GM18502 (cell line): ENCODE results near the gene ARL3.

ENCODE experiments used
- ATAC-seq: cut with Tn5 transposase; IDR thresholded peaks from one replicate; pipeline ENCODE4 v1.9.1; 2021; ENCODE audit warnings: mild to moderate bottlenecking; ENCODE audit not compliant: unreplicated experiment, poor library complexity

ARL3 gene

DNA sequence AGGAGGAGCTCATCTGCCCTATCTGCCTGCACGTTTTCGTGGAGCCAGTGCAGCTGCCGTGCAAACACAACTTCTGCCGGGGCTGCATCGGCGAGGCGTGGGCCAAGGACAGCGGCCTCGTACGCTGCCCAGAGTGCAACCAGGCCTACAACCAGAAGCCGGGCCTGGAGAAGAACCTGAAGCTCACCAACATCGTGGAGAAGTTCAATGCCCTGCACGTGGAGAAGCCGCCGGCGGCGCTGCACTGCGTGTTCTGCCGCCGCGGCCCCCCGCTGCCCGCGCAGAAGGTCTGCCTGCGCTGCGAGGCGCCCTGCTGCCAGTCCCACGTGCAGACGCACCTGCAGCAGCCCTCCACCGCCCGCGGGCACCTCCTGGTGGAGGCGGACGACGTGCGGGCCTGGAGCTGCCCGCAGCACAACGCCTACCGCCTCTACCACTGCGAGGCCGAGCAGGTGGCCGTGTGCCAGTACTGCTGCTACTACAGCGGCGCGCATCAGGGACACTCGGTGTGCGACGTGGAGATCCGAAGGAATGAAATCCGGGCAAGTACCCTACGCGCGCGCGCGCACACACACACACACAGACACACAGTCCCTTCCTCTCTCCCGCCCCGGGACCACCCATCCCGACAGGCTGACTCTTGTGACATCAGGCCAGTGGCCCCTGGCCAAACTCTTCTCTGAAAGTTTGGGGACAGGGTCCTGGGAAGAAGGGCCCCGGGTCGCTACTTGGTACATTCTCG is 69.4 kb downstream of the ARL3 start:
- no peak for ATAC-seq

DNA sequence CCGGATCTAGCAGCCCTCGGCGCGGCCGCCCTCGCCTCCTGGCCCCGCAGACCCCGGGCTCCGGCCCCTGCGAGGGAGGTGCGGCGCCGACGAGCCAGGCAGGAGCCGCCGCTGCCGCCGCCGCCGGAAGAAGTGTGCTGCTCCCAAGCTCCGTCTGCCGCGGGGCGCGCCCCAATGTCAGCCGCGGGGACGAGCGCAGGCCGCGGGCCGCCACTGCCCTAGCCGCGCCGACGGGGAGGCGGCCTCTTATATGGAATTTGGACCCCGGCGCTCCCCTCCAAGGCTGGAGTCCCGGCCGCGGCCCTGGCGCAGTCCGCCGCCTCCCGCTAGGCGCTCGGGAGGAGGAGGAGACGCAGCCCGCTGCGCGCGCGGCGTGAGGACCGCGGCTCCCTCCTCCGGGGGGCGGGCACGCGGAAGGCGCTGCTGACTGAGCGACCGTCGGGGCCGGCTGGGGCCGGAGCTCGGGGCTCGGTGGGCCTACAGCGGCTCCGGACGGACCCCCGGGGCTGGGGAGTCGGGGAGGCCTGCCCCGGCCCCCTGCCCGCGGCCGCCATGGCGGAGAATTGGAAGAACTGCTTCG is 70.0 kb downstream of the ARL3 start, which contains the start of gene TRIM8:
TSS of gene TRIM8 (plus strand) at position 414 of the 580 bp plus-strand sequence. CDS start at position 553, 139 bp downstream.
- no peak for ATAC-seq

DNA sequence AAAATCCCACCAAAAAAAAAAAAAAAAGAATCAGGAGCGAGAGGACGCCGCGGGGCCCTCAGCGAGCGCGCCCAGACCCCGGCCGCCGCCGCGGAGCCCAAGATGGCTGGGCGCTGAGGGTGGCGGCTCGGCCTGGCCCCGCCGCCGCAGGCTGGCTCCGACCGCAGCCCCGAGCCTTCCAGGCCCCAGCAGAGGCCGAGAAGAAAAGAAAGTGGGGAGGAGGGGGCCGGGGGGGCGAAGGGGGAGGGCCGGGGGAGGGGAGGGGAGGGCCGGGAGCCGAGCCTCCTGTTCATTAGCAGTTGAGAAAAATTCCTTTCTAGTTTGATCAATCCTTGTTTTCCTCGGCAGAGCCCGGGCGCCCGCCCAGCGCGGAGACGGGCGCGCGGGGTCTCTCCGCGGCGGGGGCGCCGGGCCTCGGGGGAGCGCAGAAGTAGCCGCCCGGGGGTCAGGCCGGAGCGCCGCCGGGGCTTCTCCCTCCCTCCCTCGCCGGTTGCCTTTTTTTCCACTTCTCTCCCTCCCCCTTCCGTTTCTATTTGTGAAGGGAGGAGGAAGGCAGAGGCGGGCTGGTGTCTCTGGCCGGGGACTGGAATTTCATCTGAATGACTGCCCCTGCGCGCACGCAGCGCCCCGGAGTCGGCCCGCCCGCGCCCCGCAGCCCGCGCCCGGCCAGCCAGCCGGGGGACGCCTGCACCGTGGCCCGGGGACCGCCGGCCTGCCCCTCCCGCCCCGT is 70.7 kb downstream of the ARL3 start:
- no peak for ATAC-seq

DNA sequence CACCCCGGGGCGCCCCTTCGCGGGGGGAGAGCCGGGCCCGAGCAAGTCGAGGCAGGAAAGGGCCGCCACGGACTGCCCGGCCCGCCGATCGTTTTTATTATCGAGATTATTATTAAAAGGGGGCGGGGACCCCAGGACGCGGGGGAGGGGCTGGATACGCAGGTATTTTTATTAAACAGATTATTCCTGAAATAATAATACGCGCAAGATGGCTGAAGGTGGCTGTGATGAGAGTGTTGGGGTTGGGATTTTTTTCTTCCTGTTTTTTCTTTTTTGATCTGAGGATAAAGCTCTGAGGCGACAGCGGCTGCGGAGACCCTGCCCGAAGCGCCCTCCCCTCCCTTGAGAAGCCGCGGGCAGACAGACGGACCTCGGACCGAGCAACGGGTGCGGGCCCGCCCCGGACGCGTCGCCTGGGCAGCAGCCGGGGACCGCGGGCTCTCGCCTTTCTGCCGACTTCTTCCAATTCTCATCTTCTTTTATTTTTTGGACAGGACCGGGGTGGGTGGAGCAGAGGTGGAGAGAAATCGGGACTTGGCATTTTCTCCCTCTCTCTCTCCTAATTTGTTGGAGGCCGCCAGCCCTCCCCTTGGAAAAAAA is 71.4 kb downstream of the ARL3 start:
- ATAC-seq = no peak

DNA sequence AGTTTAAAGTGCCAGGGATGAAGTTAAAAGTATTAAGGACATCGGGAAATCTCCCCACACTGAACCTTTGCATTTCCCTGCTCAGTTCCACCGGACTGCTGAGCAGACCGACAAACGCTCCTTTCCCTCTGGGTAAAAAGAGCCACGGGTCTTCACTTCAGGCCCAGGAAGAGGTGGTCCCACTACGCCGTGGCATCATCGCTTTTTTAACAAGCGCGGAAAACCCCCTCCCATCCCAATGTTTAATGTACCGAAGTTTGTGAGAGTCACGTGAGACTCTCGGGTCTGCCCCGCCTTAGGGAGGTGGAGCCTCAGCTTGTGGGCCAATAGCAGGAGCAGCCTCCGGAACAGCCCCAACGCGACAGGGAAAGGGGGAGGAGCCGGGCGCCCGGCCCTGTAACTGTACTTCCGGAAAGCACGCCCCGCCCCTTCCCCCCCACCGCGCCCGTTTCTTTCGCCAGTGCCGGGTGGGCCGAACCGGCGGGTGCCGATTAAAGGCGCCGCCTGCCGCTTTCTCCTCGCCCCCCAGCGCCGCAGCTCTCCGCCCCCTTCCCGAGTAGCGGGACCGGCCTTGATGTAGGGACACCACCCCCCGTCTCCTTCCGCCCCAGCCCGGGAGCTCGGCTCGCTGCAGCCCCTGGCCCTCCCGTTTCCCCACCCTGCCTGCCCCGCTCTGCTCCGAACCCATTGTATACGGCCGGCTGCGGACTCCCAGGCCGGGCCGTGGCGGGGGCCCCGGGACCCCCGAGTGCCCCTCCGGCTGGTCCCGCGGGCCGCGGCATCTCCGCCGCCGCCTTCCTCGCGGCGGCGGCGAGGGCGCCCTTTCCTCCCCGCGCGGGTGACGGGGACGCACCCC is 72.1 kb downstream of the ARL3 start:
- peak; percentile 55 for ATAC-seq

DNA sequence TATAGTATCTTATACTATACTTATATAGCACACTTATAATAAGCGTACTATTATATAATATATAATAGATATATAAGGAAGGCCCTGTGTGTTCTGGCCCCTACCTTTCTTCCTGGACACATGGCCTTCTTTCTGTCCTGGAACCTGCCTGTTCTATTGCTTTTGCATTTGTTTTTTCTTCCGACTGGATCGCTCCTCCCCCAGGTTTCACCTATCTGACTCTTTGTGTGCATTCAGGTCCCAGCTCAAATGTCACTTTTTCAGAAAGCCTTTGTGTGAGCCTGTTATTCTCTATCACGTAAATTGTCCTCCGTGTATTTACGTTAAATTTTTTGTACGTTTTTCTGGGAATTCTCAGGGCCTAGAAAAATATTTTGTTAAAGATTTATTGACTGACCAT is 72.8 kb downstream of the ARL3 start:
- no peak for ATAC-seq

DNA sequence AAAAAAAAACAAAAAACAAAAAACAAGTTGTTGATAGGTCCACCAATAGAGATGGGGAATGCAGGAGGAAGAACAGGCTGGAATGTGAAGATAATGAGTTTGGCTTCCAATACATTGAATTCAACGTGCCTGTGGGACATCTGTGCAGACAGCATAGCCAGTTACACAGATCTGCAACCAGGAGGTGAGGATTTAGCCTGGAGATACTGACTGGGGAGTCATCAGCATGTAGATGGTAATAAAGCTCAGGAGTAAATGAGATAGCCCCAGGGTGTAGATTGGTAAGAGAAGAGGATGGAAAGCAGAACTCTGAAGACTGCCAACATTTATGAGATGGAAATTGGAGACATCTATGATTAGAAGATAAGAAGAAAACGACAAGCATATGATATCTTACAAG is 74.7 kb downstream of the ARL3 start:
- ATAC-seq = no peak

DNA sequence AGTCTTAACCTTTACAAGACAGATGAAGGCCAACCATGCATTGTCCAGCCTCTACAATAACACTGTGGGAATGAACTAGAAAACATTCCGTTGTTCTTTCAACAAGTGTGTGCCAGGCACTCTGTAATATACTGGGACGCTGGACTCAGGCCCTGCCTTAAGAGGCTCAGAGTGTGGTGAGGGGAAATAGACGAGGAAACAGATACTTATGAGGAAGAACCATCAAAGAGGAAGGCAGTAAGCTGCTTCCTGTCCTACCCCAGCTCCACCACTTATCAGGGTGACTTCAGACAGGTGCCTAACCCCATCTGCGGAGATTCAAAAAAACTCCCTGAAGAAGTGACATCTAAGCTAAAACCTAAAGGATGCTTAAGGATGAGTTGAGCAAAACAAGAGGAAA is 78.8 kb downstream of the ARL3 start:
- ATAC-seq = no peak

DNA sequence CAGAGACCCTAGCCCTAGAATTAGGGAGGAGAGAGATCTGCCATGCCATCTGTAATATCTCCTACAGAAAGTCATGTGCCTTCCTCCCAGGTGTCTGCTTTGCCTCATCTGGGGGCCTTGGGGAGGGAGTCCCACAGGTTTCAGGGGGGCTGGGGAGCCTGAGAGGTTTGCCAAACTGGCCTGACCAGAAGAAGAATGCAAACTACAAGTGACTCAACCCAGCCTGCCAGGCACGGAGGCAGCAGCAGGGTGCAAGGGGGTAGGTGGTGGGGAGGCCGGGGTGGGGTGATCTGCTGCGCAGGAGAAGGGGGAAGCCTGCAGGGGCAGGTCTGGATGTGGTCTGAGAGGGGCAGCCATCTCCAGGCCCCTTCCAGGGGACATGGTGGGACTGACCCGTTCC is 79.5 kb downstream of the ARL3 start:
- no peak for ATAC-seq

DNA sequence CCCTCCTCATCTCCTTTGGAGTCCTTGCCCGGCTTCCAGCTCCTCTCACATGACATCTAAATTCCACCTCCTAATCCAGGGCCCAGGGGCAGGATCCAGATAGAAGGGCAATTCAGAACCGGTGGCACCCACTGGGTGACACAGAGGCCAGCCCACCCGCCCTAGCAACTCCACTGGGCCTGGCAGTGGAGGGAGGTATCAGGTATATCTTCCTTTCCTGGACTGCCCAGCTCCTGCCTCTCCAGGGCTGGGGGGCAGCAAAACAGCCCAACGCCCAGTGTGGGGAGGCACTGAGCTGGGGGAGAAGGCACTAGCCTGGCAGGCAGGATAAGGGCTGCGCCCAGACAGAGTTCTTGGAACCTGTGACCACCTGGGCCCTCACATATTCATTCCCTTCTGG is 80.3 kb downstream of the ARL3 start:
- no peak for ATAC-seq

DNA sequence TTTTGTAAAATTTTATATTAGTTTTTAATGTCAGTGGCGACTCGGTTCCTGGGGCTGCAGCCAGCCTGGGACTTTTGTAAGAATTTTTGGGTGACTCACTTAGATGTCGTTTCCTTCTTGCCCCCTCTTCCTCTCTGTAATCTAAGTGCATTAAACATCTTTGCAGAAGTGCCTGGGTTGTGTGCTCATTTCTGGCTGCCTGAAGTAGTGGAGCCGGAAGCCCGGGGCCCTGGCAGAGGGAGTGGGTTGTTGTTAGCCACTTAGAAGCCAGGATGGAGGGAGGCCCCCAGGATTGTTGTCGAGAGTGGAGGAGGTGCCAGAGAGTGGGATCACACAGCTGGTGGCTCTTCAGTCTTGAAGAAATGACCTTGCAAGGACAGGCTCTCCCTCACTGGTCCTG is 80.9 kb downstream of the ARL3 start:
- ATAC-seq = no peak

DNA sequence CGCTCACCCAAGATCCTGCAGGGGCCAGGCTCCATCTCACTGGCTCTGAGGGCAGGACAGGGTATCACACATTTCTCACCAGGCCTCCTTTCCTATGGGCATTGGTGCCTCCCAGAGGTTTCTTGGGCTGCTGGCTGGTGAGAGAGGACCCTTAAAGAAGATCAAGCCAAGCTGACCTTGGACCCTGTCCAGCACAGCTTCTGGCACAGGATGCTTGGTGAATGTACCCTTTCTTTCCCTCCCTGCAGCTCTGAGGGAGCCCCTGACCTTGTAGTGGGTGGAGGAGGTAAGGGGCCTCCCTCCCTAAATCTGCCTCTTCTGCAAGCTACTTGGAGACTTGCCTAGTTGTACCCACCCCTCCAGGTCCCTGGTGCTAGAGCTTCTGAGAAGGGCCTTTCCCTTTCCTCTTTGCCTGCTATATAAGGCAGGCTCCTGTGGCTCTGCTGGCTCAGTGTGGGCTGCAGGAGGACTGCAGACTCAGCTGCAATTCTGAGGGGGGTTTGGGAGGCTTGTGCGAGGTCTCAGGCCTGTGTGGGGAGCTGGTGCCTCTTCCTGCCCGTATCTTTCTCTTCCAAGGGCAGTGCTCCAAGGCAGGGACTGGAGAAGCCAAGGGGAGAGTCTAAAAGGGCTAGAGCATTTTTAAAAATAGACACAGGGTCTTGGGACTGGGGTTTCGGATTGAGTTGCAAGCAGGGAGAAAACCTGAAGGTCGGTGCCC is 81.6 kb downstream of the ARL3 start:
- no peak for ATAC-seq

DNA sequence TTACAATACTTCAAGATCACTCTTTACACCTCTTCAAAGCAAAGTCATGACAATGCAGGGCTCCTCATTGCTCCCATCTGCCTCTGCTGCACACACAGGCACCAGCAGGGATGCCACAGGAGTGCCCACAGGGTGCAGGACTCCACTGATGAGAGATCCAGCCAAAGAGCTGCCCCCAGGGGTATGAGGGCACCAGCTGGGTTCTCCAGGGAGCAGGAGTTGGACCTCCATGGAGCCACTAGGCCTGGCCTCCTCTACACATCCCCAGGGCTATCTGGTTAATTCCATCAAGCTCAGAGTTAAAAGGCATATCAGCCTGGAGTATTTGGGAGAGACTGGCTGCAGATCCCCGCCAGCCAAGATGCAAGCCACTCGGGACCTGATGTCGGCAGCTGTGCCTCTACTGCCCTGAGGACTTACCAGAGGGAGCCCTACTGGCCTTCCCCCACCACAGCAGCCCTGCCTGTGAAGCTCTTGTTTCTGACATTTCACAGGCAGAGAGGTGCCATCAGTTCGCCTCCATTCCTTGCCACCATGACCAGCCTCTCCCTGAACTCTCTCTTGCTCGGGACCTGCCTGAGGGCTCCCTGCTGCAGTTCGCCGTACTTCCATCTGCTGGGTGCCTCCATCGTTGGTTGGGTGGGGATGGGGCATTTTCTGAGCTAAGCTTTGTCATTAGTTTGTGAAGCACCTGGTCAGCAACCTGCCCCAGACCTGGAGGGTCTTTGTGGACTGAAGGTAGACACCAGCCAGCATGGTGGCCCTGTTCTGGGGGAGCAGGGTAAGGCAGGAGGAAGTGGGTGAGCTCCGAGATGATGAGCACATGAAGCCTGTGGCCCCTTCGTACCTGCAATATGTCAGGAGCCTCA is 82.4 kb downstream of the ARL3 start:
- no peak for ATAC-seq

DNA sequence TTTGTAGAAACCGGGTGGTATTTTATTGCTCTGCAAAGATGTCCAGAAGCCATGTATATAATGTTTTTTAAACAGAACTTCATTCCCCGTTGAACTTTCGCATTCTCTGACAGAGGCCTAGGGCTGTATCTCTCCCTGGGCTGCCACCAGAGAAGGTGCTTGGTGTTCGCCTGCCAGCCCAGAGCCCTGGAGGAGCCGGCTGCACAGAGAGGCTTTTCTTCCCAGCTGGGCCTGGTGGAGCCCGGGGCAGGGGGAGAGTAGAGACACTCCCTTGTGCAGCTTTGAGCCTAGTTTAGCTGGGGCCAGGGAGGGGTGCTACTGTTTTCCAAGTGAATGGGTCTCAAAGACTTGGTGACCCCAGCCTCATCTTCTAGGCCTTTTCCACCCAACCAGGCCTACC is 83.5 kb downstream of the ARL3 start:
- no peak for ATAC-seq

DNA sequence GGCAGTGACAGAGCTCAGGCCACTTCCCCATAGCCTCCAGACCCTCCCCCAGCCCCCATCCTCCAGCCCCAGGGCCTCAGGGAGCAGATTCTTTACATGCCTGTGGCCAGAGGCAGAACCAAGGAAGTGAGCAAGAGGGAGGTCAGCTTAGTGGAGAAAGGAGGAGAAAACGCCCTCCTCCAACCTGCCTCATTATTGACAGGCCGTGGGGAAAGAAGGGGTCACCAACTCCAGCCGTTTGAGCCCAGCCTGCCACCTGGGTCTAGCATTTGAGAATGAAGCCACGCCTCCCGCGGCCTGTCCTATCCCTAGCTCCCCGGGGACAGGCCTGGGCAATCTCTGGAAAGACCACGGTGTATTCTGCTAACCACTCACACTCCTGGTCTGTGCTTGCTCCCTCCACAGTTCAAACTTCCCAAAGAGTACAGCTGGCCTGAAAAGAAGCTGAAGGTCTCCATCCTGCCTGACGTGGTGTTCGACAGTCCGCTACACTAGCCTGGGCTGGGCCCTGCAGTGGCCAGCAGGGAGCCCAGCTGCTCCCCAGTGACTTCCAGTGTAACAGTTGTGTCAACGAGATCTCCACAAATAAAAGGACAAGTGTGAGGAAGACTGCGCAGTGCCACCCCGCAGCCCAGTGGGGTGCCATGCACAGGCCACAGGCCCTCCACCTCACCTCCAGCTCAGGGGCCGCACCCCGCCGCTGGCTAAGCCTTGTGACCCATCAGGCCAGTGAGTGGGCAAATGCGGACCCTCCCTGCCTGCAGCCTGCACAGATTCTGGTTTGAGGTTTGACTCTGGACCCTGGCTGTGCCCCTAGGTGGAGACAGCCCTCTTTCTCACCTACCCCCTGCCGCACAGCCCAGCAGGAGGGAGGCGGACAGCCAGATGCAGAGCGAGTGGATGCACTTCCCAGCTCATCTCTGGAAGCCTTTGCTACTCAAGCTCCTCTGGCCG is 84.3 kb downstream of the ARL3 start:
- ATAC-seq = no peak

DNA sequence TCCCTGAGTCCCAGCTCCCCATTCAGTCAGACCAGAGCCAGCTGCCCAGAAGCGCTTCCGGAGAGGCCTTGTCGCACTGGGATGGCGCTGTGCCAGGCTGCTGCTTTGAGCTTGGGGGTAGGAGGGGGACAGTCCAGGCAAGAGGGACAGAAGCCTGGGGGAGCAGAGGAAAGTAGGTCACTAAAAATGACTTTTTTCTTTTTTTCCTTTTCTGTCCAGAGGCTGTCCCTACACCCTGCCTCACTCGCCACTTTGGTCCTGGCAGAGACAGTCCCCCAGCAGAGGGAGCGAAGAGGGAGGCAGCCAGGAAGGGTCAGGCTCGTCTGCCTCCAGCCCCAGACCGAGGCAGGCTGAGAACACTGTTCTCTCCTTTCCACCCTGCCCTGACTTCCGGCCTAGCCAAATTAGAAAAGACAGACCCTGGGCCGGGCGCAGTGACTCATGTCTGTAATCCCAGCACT is 85.7 kb downstream of the ARL3 start:
- no peak for ATAC-seq

DNA sequence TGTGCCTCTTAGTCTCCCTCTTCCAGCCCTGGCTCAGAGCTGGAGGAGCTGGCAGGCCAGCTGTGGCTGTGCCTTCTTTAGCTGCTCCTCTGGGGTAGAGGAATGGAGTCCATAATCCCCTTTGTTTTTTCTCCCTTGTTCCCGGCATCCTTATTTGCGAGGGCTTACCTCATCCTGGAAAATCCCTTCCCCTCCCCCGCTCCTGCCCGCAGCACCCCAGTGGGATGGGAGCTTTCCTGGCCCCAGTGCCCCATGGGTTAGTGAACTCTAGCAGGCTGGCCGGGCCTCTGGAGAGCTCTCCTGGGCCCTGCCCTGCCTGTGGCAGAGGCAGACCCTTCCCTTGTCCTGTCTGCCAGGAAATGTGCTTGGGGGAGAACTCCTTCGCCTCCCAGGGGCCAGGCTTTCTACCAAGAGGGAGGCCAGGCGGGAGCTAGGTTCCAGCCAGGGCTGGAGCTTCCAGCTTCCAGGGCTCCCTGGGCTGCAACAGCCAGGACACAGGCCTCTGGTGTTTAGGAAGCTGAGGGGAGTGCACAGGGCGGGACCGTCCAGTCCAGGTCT is 86.4 kb downstream of the ARL3 start:
- ATAC-seq = no peak
